Measurements from ENCODE around the gene PRR36.
"Not testable (repeated sequence)": the region's sequence is repeated elsewhere in the genome, so short reads cannot be mapped to it uniquely, and the experiment has no call there.

The PRR36 gene

GRCh38 chr19:7897292-7897691 is 23.1 kb upstream of the PRR36 start:
- no peak for ATAC-seq

GRCh38 chr19:7895565-7895964 is 21.4 kb upstream of the PRR36 start:
- ATAC-seq, result no peak

GRCh38 chr19:7894612-7895309 is 20.6 kb upstream of the PRR36 start:
- ATAC-seq, result no peak

DNA sequence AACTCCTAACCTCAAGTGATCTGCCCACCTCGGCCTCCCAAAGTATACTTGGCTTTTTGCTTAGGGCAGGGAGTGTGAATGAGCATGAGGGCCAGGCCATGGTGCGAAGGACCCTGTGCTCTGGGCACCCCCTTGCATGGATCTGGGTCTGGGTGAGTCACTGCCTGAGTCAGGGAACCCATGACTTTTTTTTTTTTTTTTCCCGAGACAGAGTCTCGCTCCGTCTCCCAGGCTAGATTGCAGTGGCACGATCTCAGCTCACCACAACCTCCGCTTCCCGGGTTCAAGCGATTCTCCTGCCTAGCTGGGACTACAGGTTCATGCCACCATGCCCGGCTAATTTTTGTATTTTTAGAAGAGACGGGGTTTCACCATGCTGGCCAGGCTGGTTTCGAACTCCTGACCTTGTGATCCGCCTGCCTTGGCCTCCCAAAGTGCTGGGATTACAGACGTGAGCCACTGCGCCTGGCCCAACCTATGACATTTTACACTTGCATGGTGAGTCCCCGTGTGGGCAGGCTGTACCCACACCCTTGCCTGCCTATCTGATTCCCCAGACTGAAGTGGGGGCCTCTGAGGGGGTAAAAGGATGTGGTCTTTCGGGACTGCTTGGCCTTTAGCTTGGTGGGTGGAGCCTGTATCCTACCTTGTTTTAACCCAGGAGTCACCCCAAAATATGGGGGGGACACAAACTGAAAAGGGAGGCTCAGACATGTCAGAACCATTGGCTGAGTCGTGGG is 19.3 kb upstream of the PRR36 start:
- ATAC-seq, result not testable (repeated sequence)

- no peak for ATAC-seq
Measured at GRCh38 chr19:7888826-7889217, 14.6 kb upstream of the PRR36 start.

DNA sequence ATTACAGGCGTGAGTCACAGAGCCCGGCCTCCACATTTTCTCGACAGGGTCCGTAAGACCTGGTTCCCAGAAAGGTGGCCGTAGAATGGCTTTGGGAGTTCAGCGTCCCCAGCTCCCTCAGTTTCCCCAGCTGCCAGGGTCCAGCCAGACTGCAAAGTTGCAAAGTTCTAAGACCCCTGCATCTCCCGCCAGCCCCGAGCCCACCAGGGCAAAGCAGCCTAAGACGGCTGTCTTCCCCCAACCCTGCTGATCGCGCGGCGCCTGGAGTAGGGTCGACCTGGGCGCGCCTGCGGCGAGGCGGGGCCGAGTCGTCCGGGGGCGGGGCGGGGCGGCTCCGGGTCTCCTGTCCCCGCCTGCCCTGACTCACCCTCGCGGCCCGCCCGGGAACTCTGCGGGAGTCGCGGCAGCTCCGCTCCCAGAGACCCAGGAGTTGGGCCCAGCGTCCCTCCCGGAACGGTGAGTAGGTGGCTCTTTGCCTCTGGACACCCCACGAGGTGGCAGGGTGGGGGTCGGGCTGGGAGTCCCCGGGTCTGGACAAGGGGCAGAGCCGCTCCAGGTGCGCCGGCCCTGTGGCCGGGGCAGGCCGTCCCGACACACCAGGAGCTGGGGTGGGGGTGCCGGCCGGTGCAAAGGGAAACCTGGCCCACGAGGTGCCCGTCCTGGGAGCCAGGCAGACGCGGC is 14.1 kb upstream of the PRR36 start, which contains the start of gene LRRC8E:
TSS of gene LRRC8E (plus strand) at position 366 of the 681 bp plus-strand sequence. CDS start 7,094 bp downstream, outside the sequence.
- ATAC-seq, result peak; percentile 76 to 78

GRCh38 chr19:7887408-7888144 is 13.4 kb upstream of the PRR36 start:
- ATAC-seq, result no peak

DNA sequence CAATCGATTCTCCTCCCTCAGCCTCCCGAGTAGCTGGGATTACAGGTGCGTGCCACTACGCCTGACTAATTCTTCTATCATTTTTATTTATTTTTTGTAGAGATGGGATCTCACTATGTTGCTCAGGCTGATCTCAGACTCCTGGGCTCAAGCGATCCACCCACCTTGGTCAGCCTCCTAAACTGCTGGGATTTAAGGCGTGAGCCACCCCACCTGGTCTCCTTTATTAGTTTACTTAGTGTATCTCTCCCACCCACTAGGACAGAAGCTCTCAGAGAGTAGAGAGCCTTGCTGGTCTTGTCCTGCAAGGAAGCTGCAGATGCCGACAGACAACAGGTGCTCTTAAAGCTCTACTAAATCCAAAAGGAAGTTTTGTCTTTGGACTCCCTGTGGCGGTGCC is 11.6 kb upstream of the PRR36 start:
- ATAC-seq, result no peak

DNA sequence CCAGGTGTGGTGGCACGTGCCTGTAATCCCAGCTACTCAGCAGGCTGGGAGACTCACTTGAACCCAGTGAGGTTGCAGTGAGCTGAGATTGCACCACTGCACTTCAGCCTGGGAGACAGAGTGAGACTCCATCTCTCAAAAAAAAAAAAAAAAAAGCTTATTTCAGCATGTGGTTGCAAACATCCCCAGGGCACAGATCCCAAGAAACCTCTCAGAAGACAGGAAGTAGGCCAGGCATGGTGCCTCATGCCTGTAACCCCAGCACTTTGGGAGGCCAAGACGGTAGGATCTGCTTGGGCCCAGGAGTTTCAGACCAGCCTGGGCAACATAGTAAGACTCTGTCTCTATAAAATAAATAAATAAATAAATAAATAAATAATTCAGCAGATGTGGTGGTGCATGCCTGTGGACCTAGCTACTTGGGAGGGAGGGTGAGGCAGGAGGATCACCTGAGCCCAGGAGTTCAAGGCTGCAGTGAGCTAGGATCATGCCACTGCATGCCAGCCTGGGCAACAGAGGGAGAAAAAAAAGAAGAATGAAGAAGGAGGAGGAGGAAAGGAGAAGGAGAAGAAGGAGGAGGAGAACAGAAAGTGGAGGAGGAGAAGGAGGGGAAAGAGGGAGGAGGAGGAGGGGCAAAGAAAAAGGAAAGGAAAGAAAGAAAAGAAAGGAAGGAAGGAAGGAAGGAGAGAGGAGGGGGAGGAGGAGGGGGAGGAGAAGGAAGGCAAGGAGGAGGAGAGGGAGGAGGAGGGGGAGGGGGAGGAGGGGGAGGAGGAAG is 9.8 kb upstream of the PRR36 start:
- ATAC-seq, result no peak

- no peak for ATAC-seq
Measured at GRCh38 chr19:7883105-7883504, 8.9 kb upstream of the PRR36 start.

- no peak for ATAC-seq
Measured at GRCh38 chr19:7881910-7882309, 7.7 kb upstream of the PRR36 start.

DNA sequence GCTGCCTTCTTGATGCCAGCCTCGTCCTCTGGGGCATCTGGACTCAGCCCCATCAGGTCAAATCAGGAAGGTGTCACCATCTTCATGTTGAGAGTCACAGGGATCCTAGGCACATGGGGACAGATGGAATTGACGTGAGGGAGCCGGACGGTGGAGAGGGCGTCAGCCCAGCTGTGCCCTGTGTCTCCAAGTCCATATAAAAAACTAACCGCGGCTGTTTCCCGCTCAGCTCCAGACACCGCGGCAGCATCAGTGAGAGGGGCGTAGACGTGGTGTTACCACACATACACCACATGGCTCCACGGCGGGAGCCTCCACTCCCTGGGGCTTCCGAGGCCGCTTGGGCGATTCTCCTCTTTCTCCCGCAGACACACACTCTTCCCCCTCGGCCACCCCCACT is 5.6 kb upstream of the PRR36 start:
- ATAC-seq, result no peak

GRCh38 chr19:7879111-7879807 is 5.1 kb upstream of the PRR36 start:
- ATAC-seq, result no peak

DNA sequence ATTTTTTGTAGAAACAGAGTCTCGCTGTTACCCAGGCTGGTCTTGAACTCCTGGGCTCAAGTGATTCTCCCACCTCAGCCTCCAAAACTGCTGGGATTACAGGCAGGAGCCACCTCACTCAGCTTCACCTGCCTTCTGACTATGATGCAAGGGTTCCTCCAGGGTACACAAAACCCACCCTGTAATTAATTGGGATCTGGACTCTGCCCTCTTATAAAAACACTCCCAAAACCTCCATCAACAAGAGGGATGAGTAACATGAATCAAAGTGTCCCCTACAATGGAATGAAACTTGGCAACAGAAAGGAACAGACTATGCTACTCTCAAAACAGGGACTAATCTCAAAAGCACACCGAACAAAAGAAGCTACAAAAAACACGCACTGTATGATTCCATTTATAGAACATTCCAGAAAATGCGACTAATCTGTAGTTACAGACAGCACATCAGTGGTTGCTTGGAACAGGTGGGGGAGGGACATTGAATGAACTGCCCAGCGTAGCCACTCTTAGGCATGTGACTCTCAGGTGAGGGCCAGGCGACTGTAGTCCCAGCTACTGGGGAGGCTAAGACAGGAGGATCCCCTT is 3.2 kb upstream of the PRR36 start:
- ATAC-seq, result no peak

DNA sequence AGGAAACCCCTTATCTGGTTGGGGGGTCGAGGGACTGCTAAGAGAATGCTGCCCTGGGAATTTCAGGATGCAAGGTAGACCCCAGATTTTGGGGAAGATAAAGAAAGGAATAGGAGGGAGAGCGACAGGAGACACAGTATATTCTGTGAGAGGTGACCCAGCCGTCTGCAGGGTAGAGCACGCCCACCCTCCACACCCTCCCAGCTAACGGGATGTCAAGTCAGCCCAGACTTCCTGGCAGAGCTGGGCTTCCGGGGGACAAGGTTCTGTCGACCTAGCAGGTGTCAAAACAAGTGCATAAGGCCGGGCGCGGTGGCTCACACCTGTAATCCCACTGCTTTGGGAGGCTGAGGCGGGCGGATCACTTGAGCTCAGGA is 695 bp upstream of the PRR36 start:
- ATAC-seq, result no peak

DNA sequence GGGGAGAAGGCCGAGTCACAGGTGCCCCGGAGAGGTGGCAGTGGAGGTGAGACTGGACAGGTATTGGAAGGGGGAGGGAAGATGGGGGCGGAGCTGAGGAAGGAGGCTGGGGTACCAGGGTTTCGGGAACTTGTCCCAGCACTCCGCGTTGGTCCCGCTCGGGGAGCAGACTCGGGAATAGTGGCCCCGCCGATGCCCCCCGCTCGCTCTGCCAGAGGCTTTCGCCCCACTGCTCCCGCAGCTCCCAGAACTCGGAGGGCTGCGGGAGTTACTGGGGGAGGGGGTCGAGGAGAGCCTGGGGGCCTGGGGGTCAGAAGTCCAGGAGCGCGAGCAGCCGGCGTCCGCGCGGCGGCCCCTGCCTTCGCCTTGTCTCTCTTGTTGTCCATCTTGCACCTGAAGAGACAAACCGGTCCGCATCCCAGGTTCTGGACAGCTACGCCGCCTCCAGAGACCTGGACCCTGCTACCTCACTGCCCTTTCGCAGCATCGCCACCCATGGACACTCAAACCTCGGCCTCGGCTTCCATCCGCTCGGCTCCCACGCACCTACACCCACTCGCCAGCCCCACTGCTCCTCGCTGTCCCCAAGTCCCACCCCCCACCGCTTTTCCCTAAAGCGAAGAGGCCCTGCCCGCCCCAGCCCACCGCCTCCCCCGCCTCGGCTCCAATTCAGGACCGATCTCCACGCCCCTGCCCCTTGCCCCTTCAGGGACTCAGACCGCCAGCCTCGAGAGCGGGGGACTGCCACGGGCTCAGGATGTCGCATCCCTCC is 700 bp downstream of the PRR36 start:
- ATAC-seq, result no peak

DNA sequence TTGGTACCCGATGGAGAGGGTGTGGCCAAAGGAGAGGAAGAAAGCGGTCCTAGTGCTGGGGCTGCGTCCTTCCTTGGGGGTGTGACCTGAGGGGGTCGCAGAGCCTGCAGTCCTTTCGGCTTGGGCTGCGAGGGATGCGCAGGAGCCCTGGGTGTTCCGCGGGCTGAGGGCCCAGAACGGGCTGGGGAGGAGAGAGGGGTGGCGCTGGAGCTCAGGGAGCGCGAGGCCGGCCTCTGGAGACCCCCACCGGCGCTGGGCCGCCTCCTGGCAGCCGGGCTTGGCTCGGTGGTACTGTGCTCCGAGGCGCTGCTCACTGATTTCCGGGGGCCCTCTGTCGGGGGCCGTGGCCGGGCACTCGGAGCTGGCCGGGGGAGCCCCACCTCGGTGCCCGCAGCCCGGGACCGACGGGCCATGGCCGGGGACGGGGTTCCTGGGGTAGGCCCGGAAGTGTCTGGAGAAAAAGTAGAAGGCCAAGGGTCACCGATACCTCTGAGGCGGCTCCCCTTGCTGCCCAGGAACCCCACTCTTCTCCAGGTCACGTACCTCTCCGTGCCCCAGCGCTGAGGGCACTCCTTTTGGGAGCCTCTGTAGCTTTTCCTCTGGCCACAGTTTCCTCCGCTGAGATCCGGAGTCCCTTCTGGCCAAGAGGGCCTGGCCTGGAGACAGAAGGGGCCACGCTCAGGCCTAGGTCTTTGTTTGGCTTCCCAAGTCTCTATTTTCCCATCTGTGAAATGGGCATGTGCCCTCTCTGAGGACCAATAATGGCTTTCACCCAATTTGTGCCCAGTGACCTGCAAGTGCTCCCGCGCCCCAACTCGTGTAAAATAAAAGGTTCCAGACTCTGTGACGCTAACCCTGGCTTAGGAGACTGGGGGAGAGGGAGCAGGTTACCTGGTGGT is 1.6 kb downstream of the PRR36 start:
- no peak for ATAC-seq

- ATAC-seq, result no peak
Measured at GRCh38 chr19:7871437-7872305, 2.5 kb downstream of the PRR36 start.
